ENCODE results near the gene SLC44A2.

Gene SLC44A2

DNA sequence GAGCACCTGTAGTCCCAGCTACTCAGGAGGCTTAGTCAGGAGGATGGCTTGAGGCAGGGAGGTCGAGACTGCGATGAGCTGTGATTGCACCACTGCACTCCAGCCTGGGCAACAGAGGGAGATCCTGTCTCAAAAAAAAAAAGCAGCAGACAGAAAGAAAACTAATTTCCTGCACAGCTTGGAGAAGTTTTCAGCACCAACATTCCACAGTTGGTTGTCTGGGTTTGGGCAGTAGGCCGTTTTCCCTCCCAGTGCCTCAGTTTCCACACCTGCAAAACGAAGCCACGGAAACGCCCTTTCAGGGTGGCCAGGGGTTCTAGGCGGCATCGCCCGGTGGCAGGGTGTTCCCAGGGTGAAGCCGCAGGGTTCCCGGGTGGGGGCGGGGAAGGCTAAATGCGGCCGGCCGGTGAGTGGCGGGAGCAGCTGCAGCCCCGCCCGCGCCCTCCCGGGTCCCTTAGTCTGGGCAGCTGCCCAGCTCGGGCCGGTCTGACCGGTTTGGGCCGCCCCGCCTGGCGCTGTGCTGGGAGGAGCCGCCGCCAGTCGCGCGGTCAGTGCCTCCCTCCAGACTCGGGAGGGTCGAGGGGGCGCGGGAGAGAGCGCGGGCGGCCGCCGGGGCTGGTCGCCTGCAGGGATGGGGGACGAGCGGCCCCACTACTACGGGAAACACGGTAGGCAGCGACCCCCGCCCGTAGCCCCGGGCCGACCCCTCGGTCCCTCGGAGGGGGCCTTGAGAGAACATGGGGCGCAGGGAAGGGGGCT, at the start of gene SLC44A2:
SLC44A2 (plus strand) TSS at position 551 of the 759 bp plus-strand sequence; CDS start at position 632, 81 bp downstream.
- peak; percentile 91 for DNase-seq (ENCODE audit: low read depth, low spot score)

DNA sequence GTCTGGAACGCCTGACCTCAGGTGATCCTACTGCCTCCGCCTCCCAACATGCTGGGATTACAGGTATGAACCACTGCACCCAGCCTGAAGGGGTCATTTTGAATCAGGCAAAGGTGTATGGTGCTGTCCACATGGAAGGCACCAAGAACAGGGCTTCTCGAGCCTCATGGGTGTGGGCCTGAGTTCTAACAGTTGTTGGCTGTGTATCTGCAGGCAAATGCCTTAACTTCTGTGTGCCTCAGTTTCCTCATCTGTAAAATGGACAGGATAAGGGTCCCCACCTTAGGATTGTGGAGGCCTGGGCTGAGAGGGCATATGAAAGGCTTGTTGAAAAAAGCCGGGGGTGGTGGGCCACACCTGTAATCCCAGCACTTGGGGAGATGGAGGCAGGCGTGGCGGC, 47.4 kb upstream of the SLC44A2 start:
- no peak for DNase-seq (ENCODE audit: low read depth, low spot score)

DNA sequence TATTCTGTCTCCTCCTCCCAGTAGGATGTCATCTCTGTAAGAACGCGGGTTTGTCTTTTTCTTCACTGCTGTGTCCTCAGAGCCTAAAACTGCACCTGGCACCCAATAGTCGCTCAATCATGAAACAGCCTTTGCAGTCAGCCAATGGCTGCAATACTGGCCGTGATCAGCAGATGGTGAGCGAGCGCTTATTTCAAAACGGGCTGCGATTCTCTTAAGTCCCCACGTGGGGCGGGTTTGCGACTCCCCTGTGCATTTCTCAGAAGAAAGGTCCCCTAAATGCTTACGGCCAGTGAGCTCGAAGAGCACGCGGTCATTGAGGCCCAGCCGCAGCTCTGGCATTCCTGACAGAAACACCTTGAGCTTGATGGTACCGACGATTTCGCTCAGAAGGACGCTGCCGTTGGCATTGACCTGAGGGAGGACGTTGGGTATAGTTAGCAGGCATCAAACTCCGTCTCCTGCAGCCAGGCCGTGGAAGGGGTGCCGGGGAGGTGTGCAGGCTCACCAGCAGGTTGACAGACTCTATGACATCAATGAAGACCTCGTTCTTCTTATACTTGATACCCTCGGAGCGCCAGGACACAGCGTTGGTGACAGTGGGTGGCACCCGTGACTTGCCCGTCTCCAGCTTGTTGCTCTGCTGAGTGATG, 44.2 kb upstream of the SLC44A2 start:
- DNase-seq (ENCODE audit: low read depth, low spot score): peak; percentile 94

DNA sequence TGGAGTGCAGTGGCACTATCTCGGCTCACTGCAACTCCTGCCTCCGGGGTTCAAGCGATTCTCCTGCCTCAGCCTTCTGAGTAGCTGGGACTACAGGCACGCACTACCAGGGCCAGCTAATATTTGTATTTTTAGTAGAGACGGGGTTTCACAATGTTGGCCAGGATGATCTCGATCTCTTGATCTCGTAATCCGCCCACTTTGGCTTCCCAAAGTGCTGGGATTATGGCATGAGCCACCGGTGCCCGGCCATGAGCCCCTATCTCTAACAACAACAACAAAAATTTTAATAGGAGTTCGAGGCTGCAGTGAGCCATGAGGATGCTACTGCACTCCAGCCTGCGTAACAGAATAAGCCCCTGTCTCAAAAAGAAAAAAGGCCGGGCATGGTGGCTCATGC, 43.3 kb upstream of the SLC44A2 start:
- DNase-seq (ENCODE audit: low read depth, low spot score): no peak

DNA sequence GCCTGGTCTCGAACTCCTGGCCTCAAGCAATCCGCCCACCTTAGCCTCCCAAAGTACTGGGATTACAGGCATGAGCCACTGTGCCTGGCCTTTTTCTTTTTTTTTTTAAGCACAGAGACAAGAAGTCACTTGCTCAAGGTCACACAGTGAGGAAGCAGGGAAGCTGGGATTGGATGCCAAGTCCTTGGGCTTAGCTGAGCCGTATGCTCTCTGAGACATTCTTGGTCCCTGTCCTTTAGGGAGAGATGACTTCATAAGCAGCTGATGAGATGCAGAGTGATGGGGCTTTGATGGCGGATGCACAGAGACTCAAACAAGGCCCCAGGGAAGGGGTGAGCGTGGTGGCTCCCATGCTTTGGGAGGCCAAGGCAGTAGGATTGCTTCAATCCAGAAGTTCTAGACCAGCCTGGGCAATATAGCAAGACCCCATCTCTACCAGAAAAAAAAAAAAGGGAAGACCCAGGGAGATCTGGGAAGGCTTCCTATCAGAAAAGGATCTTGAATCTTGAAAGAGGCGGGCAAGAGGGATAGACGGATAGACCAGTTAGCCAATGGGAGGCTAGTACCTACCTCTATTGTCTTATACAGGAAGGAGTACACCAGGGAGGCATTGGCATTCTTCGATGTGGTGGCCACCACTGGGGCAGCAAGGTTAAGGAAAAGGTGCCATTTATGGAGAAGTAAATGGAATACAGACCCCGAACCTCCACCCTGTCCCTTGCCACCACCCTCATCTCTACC, 42.1 kb upstream of the SLC44A2 start:
- DNase-seq (ENCODE audit: low read depth, low spot score): no peak

DNA sequence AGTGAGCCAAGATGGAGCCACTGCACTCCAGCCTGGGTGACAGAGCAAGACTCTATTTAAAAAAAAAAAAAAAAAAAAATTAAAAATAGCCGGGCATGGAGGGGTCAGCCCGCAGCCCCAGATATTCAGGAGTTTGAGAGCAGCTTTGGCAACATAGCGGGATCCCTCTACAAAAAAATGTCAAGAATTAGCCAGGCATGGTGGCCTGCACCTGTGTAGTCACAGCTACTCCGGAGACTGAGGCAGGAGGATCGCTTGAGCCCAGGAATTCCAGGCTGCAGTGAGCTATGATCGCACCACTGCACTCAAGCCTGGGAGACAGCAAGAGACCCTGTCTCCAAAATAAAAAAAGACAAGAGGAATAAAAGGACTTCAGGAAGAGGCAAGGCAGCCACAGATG, 39.0 kb upstream of the SLC44A2 start:
- DNase-seq (ENCODE audit: low read depth, low spot score): no peak

DNA sequence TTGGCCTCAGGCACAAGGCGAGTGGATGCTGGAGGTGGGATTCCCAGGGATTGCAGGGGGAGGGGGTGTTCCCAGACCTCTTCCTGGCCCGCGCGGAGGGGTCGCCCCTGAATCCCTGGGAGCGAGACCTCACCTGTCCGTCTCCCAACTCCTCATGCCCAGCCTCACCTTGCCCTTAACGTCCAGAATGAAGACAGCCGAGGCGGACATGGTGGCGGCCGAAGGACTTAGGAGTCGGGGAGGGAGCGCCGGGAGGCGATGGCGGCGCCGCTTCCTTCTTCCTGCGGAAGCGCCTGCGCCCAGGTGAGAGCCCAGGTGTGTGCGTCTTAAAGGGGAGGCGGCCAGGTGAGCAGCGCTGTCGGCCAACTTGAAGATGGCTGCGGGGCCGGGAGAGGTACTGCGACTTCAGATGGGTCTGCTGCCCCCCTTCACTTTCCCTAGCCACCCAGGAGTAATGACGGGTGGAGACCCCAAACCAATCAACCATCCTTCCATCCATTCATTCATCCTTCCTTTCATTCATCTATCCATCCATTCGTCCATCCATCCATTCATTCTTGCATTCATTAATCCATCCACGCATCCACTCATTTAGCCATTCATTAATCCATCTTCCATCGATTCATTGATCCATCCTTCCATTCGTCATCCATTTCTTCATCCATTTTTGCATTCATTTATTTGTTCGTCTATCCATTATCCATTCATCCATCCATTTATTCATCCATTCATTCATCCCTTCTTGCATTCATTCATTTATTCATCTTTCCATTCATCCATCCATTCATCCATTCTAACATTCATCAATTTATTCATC, 38.1 kb upstream of the SLC44A2 start, which contains the start of gene AP1M2:
AP1M2 (minus strand) TSS at position 291 of the 817 bp plus-strand sequence; CDS start at position 210, 81 bp downstream.
- DNase-seq (ENCODE audit: low read depth, low spot score): no peak

DNA sequence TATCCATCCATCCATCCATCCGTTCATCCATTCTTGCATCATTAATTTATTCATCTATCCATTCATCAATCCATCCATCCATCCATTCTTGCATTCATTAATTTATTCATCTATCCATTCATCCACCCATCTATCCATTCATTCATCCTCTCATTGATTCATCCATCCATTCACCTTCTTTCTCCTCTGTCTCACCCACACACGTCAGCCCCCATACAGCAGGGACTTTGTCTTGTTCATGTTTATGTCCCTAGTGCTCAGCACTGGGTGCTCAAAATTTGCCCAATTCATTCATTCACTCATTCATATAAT, 37.6 kb upstream of the SLC44A2 start:
- DNase-seq (ENCODE audit: low read depth, low spot score): no peak

DNA sequence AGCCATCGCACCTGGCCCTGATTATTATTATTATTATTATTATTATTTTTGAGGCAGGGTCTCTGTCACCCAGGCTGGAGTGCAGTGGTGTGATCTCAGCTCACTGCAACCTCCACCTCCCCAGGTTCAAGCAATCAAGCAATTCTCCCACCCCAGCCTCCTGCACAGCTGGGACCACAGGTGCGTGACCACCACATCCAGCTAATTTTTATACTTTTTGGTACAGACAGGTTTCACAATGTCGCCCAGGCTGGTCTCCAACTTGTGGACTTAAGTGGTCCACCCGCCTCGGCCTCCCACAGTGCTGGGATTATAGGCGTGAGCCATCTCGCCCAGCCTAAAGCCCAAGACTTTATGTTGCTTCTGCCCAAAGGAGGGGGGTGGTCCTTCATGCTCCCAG, 32.2 kb upstream of the SLC44A2 start:
- no peak for DNase-seq (ENCODE audit: low read depth, low spot score)

DNA sequence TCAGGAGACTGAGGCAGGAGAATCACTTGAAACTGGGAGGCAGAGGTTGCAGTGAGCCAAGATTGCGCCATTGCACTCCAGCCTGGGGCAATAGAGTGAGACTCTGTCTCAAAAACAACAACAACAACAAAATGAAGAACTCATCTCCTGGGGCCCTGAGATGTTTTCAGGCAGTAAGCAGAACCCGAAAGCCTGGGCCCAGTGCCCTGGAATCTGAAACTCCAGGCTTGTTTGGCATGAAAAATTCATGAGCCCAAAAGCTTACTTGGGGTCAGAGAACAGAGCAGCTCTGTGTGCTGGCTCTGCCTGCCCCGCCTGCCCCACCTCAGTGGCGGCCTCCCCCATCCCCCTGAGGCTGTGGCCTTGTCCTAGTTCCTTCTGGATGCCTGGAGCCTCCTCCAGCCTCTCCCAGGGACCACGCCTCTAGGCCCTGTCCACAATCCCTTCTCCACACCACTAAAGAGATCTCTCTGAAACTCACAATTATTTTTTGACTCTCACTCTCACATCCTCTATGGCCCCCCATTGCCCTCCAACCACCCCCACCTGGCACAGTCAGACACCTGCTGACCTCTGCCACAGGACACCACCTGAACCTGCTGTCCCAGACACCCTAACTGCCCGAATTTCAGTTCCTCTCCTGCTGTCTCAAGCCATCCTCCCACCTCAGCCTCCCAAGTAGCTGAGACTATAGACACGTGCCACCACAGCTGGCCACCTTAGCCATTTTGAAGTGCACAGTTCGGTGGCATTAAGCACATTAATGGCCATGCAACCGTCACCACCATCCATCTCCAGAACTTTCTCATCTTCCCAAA, 31.3 kb upstream of the SLC44A2 start:
- peak; percentile 71 for DNase-seq (ENCODE audit: low read depth, low spot score)

DNA sequence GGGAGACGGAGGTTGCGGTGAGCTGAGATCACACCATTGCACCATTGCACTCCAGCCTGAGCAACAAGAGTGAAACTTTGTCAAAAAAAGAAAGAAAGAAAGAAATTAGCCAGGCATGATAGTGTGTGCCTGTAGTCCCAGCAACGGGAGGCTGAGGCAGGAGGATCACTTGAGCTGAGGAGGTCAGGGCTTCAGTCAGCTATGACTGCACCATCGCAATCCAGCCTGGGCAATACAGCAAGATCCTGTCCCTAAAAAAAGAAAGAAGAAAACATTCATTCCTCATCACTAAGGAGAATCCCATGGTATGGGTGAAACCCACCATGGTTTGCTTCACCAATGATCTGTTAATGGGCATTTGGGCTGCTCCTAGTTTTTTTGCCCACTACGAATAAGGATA, 25.2 kb upstream of the SLC44A2 start:
- no peak for DNase-seq (ENCODE audit: low read depth, low spot score)

DNA sequence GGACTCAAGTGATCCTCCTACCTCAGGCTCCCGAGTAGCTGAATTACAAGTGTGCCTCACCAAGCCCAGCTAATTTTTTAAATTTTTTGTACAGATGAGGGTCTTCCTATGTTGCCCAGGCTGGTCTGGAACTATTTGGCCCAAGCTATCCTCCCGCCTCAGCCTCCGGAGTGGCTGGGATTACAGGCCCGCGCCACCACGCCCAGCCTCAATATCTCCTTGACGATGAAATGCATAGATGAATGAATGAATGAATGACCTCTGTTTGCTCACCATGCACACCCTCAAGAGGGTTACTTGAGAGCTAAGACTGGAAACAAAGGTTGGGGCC, 23.4 kb upstream of the SLC44A2 start:
- DNase-seq (ENCODE audit: low read depth, low spot score): no peak

DNA sequence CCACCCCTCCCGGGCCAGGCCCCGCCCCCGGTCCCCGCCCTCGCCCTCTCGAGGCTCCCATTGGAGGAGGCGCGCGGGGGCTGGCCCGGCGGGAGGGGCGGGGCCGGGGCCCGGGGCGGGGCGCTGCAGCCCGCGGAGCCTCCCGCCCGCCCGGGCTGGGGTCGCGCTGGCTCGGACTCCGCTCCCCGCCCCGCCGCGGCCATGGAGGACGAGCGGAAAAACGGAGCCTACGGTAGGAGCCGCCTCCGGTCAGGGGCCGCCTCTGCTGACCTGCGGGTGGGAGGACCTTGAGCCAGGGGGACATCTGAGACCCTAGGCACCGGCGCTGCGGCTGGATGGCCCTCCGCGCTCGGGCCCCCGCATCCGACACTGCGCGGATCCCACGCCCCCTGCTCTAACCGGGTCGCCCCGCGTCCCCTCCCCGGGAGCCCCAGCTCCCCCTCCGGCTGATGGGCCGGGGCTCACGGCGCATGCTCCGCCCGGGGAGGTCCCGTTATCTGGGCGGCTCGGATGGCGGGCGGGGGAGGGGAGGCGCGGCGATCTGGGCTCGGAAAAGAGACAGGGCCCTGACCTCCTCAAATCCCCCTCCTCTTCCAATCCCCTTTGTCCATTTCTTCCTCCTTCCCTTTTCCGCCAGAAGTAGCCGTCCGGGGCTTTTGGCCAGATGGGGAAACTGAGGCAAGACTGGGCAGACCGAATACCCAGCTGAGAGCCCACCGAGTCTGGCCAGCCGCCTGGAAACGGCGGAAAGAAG, 22.8 kb upstream of the SLC44A2 start:
- DNase-seq (ENCODE audit: low read depth, low spot score): peak; percentile 87

DNA sequence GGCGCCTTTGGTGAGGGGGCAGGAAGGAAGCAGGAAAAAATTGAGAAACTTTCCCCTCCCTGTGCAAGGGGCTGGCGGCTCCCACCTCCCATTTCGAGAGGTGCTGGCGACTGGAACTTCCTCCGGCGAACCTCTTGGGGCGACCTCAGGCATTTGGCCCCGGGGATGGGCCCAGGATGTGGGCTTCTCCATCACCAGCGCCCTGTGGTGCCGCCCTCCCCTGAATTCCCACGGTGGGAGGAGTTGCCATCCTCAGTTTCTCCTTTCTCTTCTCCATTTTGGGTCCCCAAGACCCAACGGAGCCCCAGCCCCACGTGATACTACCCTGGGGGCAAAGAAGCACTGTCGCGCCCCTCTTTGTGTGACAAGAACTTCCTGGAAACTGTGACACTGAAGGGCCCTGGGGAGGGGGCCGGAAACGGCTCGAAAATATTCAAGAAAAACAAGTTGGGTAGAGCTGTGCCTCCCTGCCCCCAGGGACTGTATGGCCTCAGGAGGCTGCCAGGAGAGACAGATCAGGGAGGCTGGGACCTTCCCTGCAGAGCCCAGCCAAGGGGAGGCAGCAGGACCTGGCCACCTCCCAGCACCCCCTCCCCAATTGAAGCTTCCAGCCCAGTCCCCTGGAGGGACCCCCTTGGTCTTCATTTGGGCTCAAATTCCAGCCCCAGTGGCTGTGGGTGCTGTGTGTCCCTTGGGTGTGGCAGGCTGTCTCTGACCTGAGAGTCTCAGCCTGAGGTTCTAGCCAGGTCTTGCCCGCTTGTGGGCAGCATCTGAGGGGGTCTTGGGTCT, 22.1 kb upstream of the SLC44A2 start:
- DNase-seq (ENCODE audit: low read depth, low spot score): peak; percentile 49

DNA sequence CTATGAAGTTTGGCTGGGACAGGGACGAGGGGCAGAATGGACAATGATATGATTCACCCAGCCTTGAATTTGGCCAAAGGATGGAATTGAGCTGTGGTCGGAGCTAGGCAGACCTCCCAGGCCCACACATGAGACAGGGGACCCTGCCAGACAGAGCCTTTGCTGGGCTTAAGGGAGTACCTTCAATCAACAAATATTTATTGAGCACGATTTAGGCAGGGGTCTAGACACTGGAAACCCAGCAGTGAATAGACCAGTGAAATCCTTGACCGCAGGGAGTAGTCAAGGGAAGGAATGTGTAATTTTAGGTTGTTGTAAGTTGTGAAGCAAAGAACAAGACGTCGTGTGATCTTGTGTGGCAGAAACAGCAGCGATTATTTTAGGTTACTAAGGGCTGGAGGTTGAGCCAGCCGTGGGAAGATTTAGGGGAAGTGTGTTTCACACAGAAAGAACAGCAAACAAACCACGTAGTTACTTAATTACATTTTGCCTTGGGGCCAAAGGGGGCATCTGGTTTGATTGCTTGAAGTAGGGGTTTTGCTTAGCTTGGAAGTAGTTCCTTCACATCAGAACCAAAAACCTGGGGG, 21.4 kb upstream of the SLC44A2 start:
- DNase-seq (ENCODE audit: low read depth, low spot score): peak; percentile 23

DNA sequence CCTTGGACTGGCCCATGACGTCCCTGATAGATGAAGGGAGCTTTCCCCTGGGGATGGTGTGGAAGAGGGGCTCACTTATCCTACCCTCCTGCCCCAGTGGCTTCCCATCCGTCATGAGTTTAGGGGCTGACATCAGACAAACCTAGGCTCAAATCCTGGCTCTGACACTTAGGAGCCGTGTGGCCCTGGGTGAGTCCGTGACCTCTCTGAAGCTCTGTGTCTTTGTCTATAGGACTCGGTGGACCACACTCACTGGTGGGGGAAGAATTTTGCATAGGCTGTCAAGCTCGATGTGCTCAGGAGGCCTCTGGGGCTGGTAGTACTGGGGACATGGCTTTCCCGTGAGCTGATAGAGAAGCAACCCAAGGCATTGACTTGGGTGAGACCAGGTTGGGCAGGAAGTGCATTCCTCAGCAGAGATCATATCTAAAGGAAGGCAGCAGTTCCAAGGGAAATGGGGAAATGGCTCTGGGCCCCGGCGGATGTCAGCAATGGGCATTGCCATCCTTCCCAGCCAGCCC, 20.8 kb upstream of the SLC44A2 start:
- DNase-seq (ENCODE audit: low read depth, low spot score): no peak

DNA sequence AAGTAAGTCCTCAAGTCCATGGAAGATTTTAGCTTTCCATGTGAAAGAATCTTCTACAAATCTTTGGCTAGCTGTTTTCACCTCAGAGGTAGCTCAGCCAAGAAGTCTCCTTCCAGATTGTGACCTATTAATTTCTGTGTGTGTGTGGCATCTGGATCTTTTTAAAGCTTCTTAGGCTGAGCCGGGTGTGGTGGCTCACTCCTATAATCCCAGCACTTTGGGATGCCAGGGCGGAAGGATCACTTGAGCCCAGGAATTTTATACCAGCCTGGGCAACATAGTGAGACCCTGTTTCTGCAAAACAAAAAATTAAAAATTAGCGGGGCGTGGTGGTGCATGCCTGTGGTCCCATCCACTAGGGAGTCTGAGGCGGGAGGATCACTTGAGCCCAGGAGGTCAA, 13.4 kb upstream of the SLC44A2 start:
- no peak for DNase-seq (ENCODE audit: low read depth, low spot score)

DNA sequence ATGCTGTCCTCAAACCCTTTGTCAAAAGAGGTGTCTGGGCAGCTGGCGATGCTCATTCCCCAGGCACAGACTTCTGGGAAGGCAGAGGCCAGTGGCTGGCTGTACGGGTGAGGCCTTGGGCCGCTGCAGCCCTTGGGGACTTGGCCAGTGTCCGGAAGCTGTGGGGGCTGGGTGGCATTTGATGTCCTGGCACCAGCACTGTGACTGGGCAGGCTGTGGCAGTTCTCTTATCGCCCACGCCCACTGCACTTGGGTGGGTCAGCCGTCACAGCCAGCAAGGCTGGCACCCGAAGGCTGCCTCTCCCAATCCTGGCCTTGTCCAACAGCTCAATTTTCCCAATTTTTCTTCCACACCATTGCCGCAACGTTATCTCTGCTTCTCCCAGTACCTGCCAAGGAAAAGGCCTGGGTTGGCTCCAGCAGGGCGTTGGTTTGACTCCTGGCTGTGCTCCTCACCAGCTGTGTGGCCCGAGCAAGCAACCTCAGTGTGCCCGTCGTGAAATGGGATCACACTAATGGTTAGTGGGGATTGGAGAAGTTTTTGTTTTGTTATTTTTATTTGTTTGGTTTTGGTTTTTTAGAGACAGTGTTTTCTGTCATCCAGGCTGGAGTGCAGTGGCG, 12.7 kb upstream of the SLC44A2 start:
- no peak for DNase-seq (ENCODE audit: low read depth, low spot score)

All from astrocyte of the hippocampus (primary cell).